AG09319 (cell line): ENCODE results near the gene NT5C1A.

Experiments
- DNase-seq: peaks from one replicate; pipeline ENCODE4 v3.0.0-alpha.2; 2010; ENCODE audit warnings: low read depth; ENCODE audit errors: extremely low read depth
- CTCF ChIP-seq: IDR thresholded peaks from 2 replicates; pipeline ENCODE4 v1.5.1; 2011; ENCODE audit warnings: low read depth, mild to moderate bottlenecking, inconsistent platforms, low read length, moderate library complexity

NT5C1A gene

GRCh38 chr1:39668111-39668510, 3.8 kb downstream of the NT5C1A start:
- no peak for TF ChIP-seq CTCF
- DNase-seq, result no peak

GRCh38 chr1:39666772-39667171, 5.1 kb downstream of the NT5C1A start:
- no peak for DNase-seq
- TF ChIP-seq CTCF, result no peak

- no peak for DNase-seq
- no peak for TF ChIP-seq CTCF
These were observed 8.3 kb downstream of the NT5C1A start for GRCh38 chr1:39663559-39663958.

- no peak for TF ChIP-seq CTCF
- no peak for DNase-seq
These were observed 9.0 kb downstream of the NT5C1A start for GRCh38 chr1:39662861-39663260.

GRCh38 chr1:39659538-39659937, 12.4 kb downstream of the NT5C1A start:
- no peak for TF ChIP-seq CTCF
- DNase-seq, result no peak

- no peak for TF ChIP-seq CTCF
- no peak for DNase-seq
These were observed 12.8 kb downstream of the NT5C1A start for GRCh38 chr1:39659110-39659509.

GRCh38 chr1:39657923-39658485, 13.9 kb downstream of the NT5C1A start:
- peak; percentile 18 for DNase-seq
- TF ChIP-seq CTCF, result peak; percentile 66
